Retinal pigment epithelial cell (primary cell): Measurements from ENCODE around the gene KIF2A.

Experiments
- DNase-seq: peaks from one replicate; pipeline ENCODE4 v3.0.0-alpha.2; 2010; ENCODE audit warnings: low read depth
- H3K4me3 ChIP-seq: 2 replicates; pipeline ENCODE4 v1.5.1; 2011; ENCODE audit warnings: mild to moderate bottlenecking, low read length, control low read depth, moderate library complexity
- TF ChIP-seq, protein P1 (sequence below): conservative IDR thresholded peaks from 2 replicates; pipeline ENCODE4 v1.5.1; 2011; ENCODE audit warnings: low read depth, low read length, control low read depth, inconsistent platforms

The KIF2A gene

GRCh38 chr5:62305715-62306322, at the start of gene KIF2A:
Gene KIF2A, plus strand, starts transcription at chr5:62306206. Its CDS starts 267 bp downstream, at chr5:62306473.
- DNase-seq = peak; percentile 57
- TF ChIP-seq, protein P1, sequence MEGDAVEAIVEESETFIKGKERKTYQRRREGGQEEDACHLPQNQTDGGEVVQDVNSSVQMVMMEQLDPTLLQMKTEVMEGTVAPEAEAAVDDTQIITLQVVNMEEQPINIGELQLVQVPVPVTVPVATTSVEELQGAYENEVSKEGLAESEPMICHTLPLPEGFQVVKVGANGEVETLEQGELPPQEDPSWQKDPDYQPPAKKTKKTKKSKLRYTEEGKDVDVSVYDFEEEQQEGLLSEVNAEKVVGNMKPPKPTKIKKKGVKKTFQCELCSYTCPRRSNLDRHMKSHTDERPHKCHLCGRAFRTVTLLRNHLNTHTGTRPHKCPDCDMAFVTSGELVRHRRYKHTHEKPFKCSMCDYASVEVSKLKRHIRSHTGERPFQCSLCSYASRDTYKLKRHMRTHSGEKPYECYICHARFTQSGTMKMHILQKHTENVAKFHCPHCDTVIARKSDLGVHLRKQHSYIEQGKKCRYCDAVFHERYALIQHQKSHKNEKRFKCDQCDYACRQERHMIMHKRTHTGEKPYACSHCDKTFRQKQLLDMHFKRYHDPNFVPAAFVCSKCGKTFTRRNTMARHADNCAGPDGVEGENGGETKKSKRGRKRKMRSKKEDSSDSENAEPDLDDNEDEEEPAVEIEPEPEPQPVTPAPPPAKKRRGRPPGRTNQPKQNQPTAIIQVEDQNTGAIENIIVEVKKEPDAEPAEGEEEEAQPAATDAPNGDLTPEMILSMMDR = no peak
- peak within 1 kb of the TSS; percentile 64 for H3K4me3 ChIP-seq

DNA sequence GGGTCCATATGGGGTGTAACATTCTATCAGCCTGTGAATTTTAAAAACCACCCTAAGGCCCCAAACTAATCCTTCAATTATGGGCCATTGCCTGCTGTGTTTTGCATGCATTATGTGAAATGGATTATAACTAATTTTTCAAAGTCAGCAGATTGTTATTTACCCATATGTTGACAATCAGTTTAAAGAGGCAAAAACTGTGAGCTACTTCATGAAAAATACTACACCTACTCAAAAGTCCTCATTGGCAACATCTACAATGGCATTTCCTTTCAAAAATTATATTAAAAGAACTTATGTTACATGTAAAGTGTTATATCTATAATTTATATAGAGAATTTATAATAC, 49.0 kb upstream of the KIF2A start:
- TF ChIP-seq, protein P1 = no peak
- H3K4me3 ChIP-seq = no peak overlapping the region
- no peak for DNase-seq

- TF ChIP-seq, protein P1 = no peak
- no peak overlapping the region for H3K4me3 ChIP-seq
- DNase-seq = no peak
These were observed 47.4 kb upstream of the KIF2A start for GRCh38 chr5:62258654-62259053.

- H3K4me3 ChIP-seq = no peak overlapping the region
- no peak for DNase-seq
- TF ChIP-seq, protein P1 = no peak
These were observed 46.2 kb upstream of the KIF2A start for GRCh38 chr5:62259699-62260250.

GRCh38 chr5:62260513-62260912, 45.5 kb upstream of the KIF2A start:
- TF ChIP-seq, protein P1 = no peak
- DNase-seq = no peak
- no peak overlapping the region for H3K4me3 ChIP-seq

GRCh38 chr5:62263401-62263800, 42.6 kb upstream of the KIF2A start:
- H3K4me3 ChIP-seq = no peak overlapping the region
- DNase-seq = no peak
- TF ChIP-seq, protein P1 = no peak

DNA sequence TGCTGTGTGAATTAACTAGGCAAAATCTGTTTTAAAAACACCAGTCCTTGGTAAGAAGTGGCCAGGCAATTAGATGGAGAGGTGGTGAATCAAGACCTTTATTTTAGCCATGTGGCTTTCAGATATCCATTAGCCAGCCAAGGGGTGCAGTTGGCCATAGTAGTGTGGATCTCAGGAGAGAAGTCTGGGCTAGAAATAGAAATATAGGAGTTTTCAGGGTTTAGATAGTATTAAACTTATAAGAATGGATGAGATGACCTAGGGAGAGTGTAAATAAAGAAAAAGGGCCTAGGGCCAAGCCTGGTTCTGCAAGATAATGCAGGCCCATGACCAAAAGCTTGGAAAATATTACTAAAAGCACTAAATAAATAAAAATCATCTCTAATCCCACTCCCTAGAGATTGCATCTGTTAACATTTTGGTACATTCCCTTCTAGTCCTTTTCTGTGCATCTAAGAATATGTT, 40.3 kb upstream of the KIF2A start:
- DNase-seq = no peak
- H3K4me3 ChIP-seq = no peak overlapping the region
- TF ChIP-seq, protein P1 = no peak
